Measurements from ENCODE around the gene HDAC4.

HDAC4 gene

DNA sequence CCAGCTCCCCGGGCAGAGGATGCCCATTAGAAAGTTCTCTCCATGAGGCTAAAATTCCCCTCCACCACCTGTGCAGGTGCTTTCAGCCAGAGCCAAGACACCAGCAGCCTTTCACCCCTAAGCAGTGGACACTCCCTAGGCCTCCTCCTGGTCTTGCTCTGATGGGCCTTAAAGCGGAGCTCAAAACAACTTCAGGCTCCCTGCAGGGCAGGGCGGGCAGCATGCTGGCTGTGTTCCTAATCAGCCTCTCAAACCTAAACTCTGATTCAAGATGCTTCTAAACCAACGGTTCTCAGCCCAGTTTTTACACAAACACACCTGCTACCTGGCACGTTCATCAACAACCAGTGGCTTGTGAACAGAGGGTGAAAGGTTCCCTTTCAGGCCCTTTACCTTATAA is 298.6 kb downstream of the HDAC4 start:
- no peak overlapping the region for H4K8ac ChIP-seq (ENCODE audit: low read depth, low read length)
- no peak overlapping the region for H3K27ac ChIP-seq (ENCODE audit: low read depth, low read length)
- no peak overlapping the region for H2BK120ac ChIP-seq (ENCODE audit: insufficient read depth, low read length, poor library complexity)
- no peak overlapping the region for H3K14ac ChIP-seq (ENCODE audit: low read length)
- no peak overlapping the region for H3K4ac ChIP-seq (ENCODE audit: low read depth, low read length)
- no peak overlapping the region for H3K4me3 ChIP-seq (ENCODE audit: low read depth, low read length)
- no peak overlapping the region for H3K18ac ChIP-seq (ENCODE audit: low read length)
- H2AK5ac ChIP-seq (ENCODE audit: low read length) = no peak overlapping the region
- no peak overlapping the region for H3K9ac ChIP-seq (ENCODE audit: low read length)
- no peak for DNase-seq
- no peak overlapping the region for H2BK5ac ChIP-seq (ENCODE audit: low read depth, low read length, poor library complexity)
- no peaks in the 10 kb centered on the region for H3K79me1 ChIP-seq (ENCODE audit: low read length)
- no peak overlapping the region for H3K4me2 ChIP-seq (ENCODE audit: low read length)
- no peak overlapping the region for H3K23ac ChIP-seq (ENCODE audit: low read length)
- H3K27me3 ChIP-seq (ENCODE audit: insufficient read depth, low read length) = no peaks in the 10 kb centered on the region
- WGBS (ENCODE audit: extremely low coverage, insufficient coverage, insufficient read length) = no CpG with 5 or more reads among the region's 5 CpGs
- H3K9me3 ChIP-seq (ENCODE audit: insufficient read depth, low read depth, low read length) = peaks cover 6% of the 10 kb centered on the region
- peaks cover 0 to 1% of the 10 kb centered on the region in 2 experiments for H3K36me3 ChIP-seq (ENCODE audit: control insufficient read depth in 1 of 2, insufficient read depth in 2 of 2, low read length in 2 of 2)
- no peak overlapping the region for H4K12ac ChIP-seq (ENCODE audit: low read depth, low read length)
- H2AFZ ChIP-seq (ENCODE audit: insufficient read depth, low read length, poor library complexity) = no peak overlapping the region
- no peak overlapping the region for H4K91ac ChIP-seq (ENCODE audit: low read depth, low read length)
- H3K4me1 ChIP-seq (ENCODE audit: control insufficient read depth in 1 of 2, insufficient read depth in 2 of 2, low read length in 2 of 2) = peaks cover 0 to 2% of the 10 kb centered on the region in 2 experiments
- no peak overlapping the region for H2BK12ac ChIP-seq (ENCODE audit: low read length)
- no peaks in the 10 kb centered on the region for H3K79me2 ChIP-seq (ENCODE audit: control insufficient read depth, insufficient read depth, low read length, poor library complexity)

DNA sequence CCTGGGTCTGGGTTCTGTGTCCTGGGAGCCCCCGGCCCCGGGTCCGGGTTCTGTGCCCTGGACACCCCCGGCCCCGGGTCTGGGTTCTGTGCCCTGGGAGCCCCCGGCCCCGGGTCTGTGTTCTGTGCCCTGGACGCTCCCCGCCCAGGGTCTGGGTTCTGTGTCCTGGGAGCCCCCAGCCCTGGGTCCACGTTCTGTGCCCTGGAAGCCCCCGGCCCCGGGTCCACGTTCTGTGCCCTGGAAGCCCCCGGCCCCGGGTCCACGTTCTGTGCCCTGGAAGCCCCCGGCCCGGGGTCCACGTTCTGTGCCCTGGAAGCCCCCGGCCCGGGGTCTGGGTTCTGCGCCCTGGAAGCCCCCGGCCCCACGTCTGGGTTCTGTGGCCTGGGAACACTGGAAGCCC is 299.0 kb downstream of the HDAC4 start:
- Histone ChIP-seq H3K18ac (ENCODE audit: low read length) (no peak overlapping the region), H3K27ac (ENCODE audit: low read depth, low read length) (no peak overlapping the region), H3K9me3 (ENCODE audit: insufficient read depth, low read depth, low read length) (peaks cover 6% of the 10 kb centered on the region), H2AFZ (ENCODE audit: insufficient read depth, low read length, poor library complexity) (no peak overlapping the region), H3K4ac (ENCODE audit: low read depth, low read length) (no peak overlapping the region), H4K8ac (ENCODE audit: low read depth, low read length) (no peak overlapping the region), H2BK120ac (ENCODE audit: insufficient read depth, low read length, poor library complexity) (no peak overlapping the region), H3K4me2 (ENCODE audit: low read length) (no peak overlapping the region), H3K4me1 (ENCODE audit: control insufficient read depth in 1 of 2, insufficient read depth in 2 of 2, low read length in 2 of 2) (peaks cover 0 to 2% of the 10 kb centered on the region in 2 experiments), H4K12ac (ENCODE audit: low read depth, low read length) (no peak overlapping the region), H3K79me2 (ENCODE audit: control insufficient read depth, insufficient read depth, low read length, poor library complexity) (no peaks in the 10 kb centered on the region), H2BK5ac (ENCODE audit: low read depth, low read length, poor library complexity) (no peak overlapping the region), H3K4me3 (ENCODE audit: low read depth, low read length) (no peak overlapping the region), H3K27me3 (ENCODE audit: insufficient read depth, low read length) (no peaks in the 10 kb centered on the region), H3K9ac (ENCODE audit: low read length) (no peak overlapping the region), H4K91ac (ENCODE audit: low read depth, low read length) (no peak overlapping the region), H3K14ac (ENCODE audit: low read length) (no peak overlapping the region), H2AK5ac (ENCODE audit: low read length) (no peak overlapping the region), H2BK12ac (ENCODE audit: low read length) (no peak overlapping the region), H3K23ac (ENCODE audit: low read length) (no peak overlapping the region), H3K36me3 (ENCODE audit: control insufficient read depth in 1 of 2, insufficient read depth in 2 of 2, low read length in 2 of 2) (peaks cover 0 to 1% of the 10 kb centered on the region in 2 experiments), H3K79me1 (ENCODE audit: low read length) (no peaks in the 10 kb centered on the region)
- no peak for DNase-seq
- no CpG with 5 or more reads among the region's 24 CpGs for WGBS (ENCODE audit: extremely low coverage, insufficient coverage, insufficient read length)

- no peak overlapping the region for H2AK5ac ChIP-seq (ENCODE audit: low read length)
- no peak overlapping the region for H2BK120ac ChIP-seq (ENCODE audit: insufficient read depth, low read length, poor library complexity)
- H4K91ac ChIP-seq (ENCODE audit: low read depth, low read length) = no peak overlapping the region
- H3K14ac ChIP-seq (ENCODE audit: low read length) = no peak overlapping the region
- WGBS (ENCODE audit: extremely low coverage, insufficient coverage, insufficient read length) = no CpG with 5 or more reads among the region's 15 CpGs
- H2AFZ ChIP-seq (ENCODE audit: insufficient read depth, low read length, poor library complexity) = no peak overlapping the region
- H4K12ac ChIP-seq (ENCODE audit: low read depth, low read length) = no peak overlapping the region
- H2BK12ac ChIP-seq (ENCODE audit: low read length) = no peak overlapping the region
- H3K27me3 ChIP-seq (ENCODE audit: insufficient read depth, low read length) = no peaks in the 10 kb centered on the region
- no peak for DNase-seq
- H3K27ac ChIP-seq (ENCODE audit: low read depth, low read length) = no peak overlapping the region
- H3K9ac ChIP-seq (ENCODE audit: low read length) = no peak overlapping the region
- no peak overlapping the region for H3K18ac ChIP-seq (ENCODE audit: low read length)
- H3K4me2 ChIP-seq (ENCODE audit: low read length) = no peak overlapping the region
- H3K4me1 ChIP-seq (ENCODE audit: control insufficient read depth in 1 of 2, insufficient read depth in 2 of 2, low read length in 2 of 2) = peaks cover 0 to 2% of the 10 kb centered on the region in 2 experiments
- H3K4me3 ChIP-seq (ENCODE audit: low read depth, low read length) = no peak overlapping the region
- no peak overlapping the region for H2BK5ac ChIP-seq (ENCODE audit: low read depth, low read length, poor library complexity)
- peaks cover 0 to 1% of the 10 kb centered on the region in 2 experiments for H3K36me3 ChIP-seq (ENCODE audit: control insufficient read depth in 1 of 2, insufficient read depth in 2 of 2, low read length in 2 of 2)
- no peak overlapping the region for H3K23ac ChIP-seq (ENCODE audit: low read length)
- no peaks in the 10 kb centered on the region for H3K79me1 ChIP-seq (ENCODE audit: low read length)
- no peak overlapping the region for H4K8ac ChIP-seq (ENCODE audit: low read depth, low read length)
- H3K9me3 ChIP-seq (ENCODE audit: insufficient read depth, low read depth, low read length) = peaks cover 6% of the 10 kb centered on the region
- H3K4ac ChIP-seq (ENCODE audit: low read depth, low read length) = no peak overlapping the region
- no peaks in the 10 kb centered on the region for H3K79me2 ChIP-seq (ENCODE audit: control insufficient read depth, insufficient read depth, low read length, poor library complexity)
These were observed 299.7 kb downstream of the HDAC4 start for GRCh38 chr2:239101071-239101470.

GRCh38 chr2:239099474-239099873 is 301.3 kb downstream of the HDAC4 start:
- Histone ChIP-seq H3K9ac (ENCODE audit: low read length) (no peak overlapping the region), H3K4ac (ENCODE audit: low read depth, low read length) (no peak overlapping the region), H3K9me3 (ENCODE audit: insufficient read depth, low read depth, low read length) (peaks cover 6% of the 10 kb centered on the region), H3K79me1 (ENCODE audit: low read length) (no peaks in the 10 kb centered on the region), H3K18ac (ENCODE audit: low read length) (no peak overlapping the region), H3K4me3 (ENCODE audit: low read depth, low read length) (no peak overlapping the region), H2BK120ac (ENCODE audit: insufficient read depth, low read length, poor library complexity) (no peak overlapping the region), H3K27me3 (ENCODE audit: insufficient read depth, low read length) (no peaks in the 10 kb centered on the region), H3K4me1 (ENCODE audit: control insufficient read depth in 1 of 2, insufficient read depth in 2 of 2, low read length in 2 of 2) (peaks cover 0 to 2% of the 10 kb centered on the region in 2 experiments), H2AK5ac (ENCODE audit: low read length) (no peak overlapping the region), H3K36me3 (ENCODE audit: control insufficient read depth in 1 of 2, insufficient read depth in 2 of 2, low read length in 2 of 2) (peaks cover 0 to 4% of the 10 kb centered on the region in 2 experiments), H3K79me2 (ENCODE audit: control insufficient read depth, insufficient read depth, low read length, poor library complexity) (no peaks in the 10 kb centered on the region), H2AFZ (ENCODE audit: insufficient read depth, low read length, poor library complexity) (no peak overlapping the region), H2BK12ac (ENCODE audit: low read length) (no peak overlapping the region), H3K23ac (ENCODE audit: low read length) (no peak overlapping the region), H3K4me2 (ENCODE audit: low read length) (no peak overlapping the region), H3K14ac (ENCODE audit: low read length) (no peak overlapping the region), H4K12ac (ENCODE audit: low read depth, low read length) (no peak overlapping the region), H4K8ac (ENCODE audit: low read depth, low read length) (no peak overlapping the region), H2BK5ac (ENCODE audit: low read depth, low read length, poor library complexity) (no peak overlapping the region), H4K91ac (ENCODE audit: low read depth, low read length) (no peak overlapping the region), H3K27ac (ENCODE audit: low read depth, low read length) (no peak overlapping the region)
- WGBS (ENCODE audit: extremely low coverage, insufficient coverage, insufficient read length) = no CpG with 5 or more reads among the region's 15 CpGs
- no peak for DNase-seq
